Measurements from ENCODE around the gene C19orf12.

C19orf12 gene

DNA sequence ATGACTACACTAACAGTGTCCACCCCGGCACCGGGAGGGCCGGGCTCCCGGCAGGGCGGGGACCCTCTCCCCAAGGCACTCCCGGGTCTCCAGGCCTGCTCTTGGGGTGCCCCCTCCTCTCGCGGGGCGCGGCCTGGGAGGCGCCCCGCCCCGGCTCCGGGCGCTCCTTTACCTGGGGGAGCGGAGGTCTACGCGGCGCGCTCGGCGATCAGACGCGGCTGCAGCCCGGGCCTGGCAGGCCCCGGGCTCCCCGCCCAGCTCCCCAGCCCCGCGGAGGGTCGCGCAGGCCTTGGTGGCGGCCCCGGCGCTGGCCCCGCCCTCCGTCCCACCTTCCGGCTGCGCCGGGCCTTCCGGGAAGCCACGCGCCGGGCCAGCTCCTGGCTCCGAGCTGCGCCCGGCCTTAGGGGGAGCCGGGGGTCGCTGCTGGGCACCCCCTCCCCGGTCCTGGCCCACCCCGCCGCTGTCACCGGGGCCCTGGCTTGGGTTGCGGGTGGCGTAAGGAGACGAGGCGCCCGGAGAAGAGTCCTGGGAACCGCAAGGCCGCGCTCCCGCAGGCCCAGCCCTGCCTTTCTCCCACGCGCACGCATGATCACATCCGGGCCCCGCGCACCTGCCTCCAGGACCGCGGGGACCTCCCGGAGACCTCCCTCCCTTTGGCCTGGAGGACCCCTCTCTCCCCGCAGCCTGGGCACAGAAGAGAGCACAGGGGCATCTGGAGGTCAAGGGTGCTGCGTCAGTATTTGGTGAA is at the start of gene C19orf12:
Gene C19orf12 (minus strand): TSS at position 309 of the 748 bp plus-strand sequence. CDS start 6,848 bp downstream, outside the sequence.
- peak; percentile 54 to 55 for DNase-seq (ENCODE audit: low read depth in 1 of 2, low spot score in 1 of 2)

DNA sequence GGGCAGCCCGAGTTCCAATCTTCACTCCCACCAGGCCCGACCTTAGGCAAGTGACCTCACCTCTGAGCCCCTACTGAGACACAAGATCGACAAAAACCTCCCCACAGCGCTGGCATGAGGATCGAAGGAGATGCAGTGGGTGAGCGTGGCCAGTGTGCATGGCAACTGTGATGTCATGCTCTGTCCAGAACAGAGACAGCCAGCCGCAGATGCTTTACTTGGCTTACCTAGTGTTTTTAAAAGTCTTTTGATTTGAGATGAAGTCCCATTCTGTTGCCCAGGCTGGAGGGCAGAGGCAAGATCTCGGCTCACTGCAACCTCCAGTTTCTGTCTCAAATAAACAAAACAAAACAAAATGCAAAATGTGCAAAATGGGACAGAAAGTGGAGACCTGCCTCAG is 49.3 kb upstream of the C19orf12 start:
- DNase-seq (ENCODE audit: low read depth in 1 of 2, low spot score in 1 of 2), result no peak

DNA sequence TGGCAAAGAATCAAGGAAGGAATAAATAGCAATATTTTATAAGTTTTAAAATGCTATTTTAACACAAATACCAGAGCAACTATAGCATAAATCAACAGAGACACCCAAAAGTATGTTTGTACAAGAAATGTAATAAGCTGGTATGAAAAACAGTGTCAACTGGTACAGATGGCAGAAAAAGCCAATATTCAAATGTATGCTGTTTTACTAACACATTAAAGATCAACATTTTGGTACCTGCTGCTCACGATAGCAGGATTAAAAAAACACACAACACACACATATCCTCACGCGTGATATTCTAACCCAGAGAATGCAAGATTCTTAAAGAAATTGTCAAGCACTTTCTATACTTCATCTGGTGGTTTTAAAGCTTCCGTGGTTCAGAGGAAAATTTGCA is 48.1 kb upstream of the C19orf12 start:
- no peak for DNase-seq (ENCODE audit: low read depth in 1 of 2, low spot score in 1 of 2)

DNA sequence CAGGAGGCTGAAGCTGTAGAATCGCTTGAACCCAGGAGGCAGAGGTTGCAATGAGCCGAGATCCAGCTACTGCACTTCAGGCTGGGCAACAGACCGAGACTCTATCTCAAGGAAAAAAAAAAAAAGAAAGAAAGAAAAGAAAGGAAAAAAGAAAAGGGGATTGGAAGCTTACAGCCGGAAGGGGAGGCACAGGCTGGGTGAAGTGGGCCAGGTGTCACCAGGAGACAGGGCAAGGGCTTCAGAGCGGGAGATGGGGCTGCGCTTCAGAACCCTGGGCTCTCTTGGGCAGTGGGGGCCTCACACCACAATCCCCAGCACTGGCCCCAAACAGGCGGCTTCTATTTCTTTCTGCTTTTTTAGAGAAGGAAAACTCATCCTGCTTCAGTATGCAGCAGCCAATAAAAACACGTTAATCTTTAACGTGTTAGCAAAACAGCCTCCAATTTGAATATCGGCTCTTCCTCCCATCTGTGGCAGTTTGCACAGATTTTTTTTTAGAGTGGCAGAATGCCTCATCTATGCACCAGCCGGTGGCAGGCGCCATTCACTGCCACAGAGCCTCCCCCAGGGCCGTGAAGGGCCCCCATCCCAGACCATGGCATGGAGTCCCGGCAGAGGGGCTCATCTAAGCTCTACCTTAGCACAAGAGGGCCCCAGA is 46.6 kb upstream of the C19orf12 start:
- no peak for DNase-seq (ENCODE audit: low read depth in 1 of 2, low spot score in 1 of 2)

DNA sequence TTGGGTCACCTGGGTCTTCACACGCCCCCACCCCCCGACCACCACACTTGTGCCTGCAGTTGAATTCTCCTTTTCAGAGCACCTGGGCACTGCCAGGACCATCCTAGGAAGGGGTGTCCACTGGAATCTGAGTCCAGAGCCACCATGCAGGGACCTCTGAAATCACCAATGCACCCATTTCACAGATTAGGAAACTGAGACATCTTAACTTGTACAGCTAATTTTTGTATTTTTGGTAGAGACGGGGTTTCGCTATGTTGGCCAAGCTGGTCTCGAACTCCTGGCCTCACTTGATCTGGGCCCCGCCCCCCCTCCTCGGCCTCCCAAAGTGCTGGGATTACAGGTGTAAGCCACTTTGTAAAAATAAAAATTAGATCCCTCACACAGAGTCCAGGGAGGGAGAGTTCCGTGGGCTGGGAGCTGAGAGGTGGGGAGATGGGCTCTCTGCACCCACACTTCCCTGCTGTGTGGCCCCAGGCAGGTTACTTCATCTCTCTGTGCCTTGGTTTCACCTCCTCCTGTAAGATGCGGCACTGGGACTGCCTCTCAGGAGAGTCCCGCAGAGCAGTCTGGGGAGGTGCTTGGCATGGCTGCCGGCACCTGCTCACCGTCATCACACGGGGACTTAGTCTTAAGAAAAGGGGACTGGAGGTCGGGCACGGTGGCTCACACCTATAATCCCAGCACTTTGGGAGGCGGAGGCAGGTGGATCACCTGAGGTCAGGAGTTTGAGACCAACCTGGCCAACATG is 45.9 kb upstream of the C19orf12 start:
- DNase-seq (ENCODE audit: low read depth in 1 of 2, low spot score in 1 of 2), result no peak

DNA sequence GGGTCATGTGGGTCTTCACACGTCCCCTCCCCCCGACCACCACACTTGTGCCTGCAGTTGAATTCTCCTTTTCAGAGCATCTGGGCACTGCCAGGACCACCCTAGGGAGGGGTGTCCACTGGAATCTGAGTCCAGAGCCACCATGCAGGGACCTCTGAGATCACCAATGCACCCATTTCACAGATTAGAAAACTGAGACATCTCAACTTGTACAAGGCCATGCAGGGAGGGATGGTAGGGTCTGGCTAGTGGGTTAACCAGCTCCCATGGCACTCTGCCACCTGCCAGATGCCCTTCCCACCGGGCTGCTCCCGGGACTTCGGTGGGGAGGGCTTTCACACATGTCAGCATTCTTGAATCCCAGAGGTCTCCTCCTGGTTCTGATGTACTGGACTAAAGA is 44.3 kb upstream of the C19orf12 start:
- no peak for DNase-seq (ENCODE audit: low read depth in 1 of 2, low spot score in 1 of 2)

DNA sequence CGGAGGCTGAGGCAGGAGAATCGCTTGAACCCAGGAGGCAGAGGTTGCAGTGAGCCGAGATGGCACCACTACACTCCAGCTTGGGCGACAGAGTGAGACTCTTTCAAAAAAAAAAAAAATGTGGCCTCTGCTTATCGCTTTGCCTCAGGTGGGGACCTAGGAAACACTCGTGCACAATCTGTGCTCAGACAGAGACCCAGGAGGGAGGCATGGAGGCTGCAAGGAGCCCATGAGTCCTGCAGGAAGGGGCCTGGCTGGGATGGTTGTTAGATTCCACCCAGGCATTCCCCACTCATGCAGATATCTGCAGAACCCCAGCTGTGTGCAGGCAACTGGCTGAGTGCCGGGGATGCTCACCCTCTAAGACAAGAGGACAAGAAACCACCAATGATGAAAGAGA is 43.8 kb upstream of the C19orf12 start:
- no peak for DNase-seq (ENCODE audit: low read depth in 1 of 2, low spot score in 1 of 2)

DNA sequence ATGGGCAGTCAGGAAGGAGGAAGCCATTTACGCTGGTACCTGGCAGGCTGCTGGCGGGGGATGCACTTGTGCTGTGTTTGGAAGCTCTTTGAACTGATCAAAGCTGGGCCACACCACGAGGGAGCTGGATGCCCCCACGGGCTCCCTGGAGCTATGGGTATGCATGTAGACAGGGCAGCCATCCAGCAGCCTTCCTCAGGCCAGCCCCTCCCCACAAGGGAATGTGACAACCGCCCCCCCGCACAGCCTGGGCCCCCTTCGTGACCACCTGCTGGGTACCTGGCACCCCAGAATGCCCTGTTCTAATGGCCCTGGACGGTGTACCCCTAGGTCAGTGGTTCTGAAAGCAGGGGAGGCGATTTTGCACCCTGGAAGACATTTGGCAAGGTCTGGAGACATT is 42.5 kb upstream of the C19orf12 start:
- DNase-seq (ENCODE audit: low read depth in 1 of 2, low spot score in 1 of 2), result no peak

DNA sequence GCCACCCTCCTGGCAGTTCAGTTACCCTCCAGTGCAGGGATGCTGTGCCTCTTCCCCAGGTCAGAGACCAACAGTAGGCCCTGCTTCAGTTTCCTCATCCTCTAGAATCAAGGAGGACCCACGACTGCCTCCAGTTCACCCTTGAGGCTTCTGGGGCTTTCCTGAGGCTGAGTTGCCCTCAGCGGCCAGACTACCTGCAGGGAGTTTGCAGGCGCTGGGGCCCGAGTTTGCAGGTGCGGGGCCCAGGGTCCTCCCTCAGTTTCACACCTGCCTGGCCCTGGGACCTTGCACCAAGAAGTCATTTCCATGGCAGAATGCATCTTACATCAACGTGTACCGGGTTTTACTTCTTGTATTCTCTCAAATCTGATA is 38.9 kb upstream of the C19orf12 start:
- no peak for DNase-seq (ENCODE audit: low read depth in 1 of 2, low spot score in 1 of 2)

DNA sequence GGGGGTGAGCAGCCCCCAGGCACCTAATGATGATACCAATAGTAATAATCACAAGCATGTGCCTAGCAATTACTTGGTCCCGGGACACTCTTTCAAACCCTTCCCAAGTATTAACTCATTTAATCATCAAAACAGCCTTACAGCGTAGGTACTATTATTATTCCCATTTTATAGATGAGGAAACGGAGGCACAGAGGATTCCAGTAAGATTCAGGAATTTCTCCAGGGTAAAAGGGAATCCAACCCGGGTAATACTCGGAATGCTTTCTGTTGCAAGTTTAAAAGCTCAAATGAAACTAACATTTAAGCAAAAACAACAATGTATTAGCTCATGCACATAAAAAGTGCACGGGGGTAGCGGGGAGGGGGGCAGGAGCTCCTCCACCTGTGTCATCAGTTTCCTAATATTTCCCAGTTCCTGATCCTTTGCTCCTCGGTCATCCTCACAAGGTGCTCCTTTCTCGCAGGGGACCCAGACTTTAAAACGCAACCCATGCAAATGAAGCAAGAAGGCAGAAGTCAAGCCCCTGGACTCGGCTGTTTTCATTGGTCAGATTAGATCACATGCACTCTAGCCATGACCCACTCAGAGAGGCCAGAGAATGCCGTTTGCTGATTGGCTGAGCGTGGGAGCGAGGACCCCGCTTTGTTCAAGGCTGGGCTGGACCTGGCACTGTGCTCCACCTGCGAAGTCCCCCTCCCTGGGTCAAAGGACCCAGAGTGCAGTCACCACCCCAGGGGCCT is 38.3 kb upstream of the C19orf12 start:
- DNase-seq (ENCODE audit: low read depth in 1 of 2, low spot score in 1 of 2), result no peak

DNA sequence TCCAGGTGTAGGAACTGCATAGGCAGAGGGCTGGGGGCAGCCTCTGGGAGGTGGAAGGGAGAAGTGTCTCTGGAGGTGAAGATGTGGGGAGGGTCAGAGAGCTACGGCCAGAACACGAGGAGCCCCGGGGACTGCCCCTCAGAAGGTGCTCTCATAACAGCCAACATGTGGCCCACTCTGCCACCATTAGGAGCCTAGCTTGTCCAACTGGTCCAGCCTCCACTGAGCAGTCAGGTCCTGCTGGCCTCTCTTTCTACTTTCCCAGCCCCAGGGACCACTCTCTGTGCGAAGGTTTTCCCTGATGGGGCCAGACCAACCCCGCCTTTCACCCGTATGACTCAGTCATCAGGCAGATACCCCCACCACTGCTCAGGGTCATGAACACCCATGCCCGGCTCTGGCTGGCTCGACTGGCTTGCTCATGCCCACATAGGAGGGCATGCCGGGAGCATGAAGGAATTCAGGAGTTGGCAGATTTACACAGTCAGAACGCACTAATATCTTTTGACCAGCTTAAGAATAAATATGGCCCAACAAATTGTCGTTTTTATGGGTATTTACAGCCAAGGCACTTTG is 37.5 kb upstream of the C19orf12 start:
- DNase-seq (ENCODE audit: low read depth in 1 of 2, low spot score in 1 of 2), result no peak

DNA sequence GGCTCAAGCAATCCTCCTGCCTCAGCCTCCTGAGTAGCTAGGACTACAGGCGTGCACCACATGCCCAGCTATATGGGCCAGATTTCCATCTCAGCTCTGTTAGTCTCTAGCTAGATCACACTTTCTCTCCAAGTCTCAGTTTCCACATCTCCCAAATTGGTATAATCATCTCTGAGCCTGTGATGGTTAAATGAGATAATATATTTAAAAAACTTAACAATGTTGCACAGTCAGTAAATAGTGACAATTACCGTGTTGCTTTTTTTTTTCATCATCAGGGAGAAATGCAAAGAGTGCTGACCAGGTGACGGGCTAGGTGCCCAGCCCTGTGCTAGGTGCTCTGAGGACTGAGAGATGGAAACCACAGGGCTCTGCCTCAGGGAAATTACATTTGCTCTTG is 36.9 kb upstream of the C19orf12 start:
- DNase-seq (ENCODE audit: low read depth in 1 of 2, low spot score in 1 of 2), result no peak

DNA sequence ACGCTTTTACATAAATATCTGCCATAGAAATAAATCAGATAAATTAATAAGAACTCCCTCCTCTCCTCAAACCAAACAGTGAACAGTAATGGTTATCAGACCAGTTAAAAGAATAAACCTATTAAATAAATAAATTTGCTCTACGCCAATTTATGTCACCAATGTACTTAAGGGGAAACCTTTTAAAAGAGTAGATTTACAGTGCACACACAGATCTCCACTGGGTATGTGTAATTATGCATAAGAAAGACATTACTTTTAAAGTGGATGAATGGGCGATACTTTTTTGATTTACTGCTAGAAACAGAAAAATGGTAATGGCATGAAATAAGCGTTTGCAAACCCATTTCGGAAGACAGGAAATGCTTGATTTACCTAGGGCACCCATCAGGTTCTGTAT is 34.9 kb upstream of the C19orf12 start:
- DNase-seq (ENCODE audit: low read depth in 1 of 2, low spot score in 1 of 2), result no peak

DNA sequence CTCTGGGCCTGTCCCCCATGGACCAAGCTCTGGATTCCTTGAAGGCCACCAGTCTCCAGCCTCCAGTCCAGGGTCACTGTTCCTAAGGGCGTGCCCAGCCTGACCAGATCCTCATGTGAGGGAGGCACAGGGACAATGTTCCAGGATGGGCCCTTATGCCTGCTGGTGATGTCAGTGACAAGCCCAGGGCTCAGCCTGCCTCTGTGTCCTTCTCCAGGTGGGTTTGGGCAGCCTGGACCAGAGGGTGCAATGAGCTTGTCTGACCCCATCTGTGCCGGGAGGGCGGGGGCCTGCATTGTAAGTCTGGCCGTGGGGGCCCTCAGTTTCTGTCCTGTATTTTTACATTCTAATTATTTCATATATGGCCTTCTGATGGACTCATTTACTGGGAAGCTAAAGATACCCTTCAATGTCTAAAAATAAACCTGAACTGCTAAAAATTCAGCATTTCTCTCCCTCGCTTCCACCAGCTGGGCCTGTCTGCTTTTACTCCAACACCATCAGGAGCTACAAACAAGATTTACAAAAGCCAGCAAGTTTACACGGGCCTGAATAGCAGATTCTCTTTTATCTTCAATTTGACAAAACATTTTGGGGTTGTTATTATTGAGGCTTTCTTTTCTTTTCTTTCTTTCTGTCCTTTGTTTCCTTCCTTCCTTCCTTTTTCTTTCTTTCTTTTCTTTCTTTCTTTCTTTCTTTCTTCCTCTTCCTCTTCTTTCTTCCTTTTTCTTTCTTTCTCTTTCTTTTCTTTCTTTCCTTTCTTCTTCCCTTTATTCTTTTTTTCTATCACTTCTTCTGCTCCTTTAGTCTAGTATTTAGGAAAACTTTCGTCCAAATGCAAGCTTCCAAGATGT is 34.2 kb upstream of the C19orf12 start:
- DNase-seq (ENCODE audit: low read depth in 1 of 2, low spot score in 1 of 2), result no peak

DNA sequence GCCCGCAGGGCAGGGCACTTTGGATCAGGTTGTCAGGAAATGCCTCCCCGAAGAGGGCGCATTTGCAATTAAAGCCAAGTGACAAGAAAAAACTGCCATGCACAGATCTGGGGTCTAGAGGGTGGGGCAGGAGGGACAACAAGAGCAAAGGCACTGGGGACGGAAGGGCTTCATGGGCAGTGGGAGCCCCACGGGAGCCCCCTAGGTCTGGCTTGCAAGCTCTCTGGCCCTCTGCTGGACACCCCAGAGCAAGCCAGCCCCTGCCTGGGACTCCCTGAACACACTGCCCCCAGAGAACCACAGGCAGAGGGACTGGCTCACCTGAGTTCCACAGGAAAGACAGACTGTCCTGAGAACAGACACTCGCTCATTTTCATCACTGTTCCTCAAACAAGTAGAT is 30.2 kb upstream of the C19orf12 start:
- DNase-seq (ENCODE audit: low read depth in 1 of 2, low spot score in 1 of 2), result no peak

DNA sequence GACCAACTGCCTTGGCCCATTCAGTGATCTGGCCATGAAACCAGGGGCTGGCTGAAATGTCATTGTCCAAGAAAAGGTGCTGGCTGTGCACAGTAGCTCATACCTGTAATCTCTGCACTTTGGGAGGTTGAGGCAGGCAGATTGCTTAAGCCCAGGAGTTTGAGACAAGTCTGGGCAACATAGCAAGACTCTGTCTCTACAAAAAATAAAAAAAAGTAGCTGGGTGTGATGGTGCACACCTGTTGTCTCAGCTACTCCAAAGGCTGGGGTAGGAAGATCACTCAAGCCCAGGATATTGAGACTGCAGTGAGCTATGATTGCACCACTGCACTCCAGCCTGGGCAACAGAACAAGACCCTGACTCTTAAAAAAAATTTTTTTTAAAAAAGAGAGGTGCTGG is 28.6 kb upstream of the C19orf12 start:
- DNase-seq (ENCODE audit: low read depth in 1 of 2, low spot score in 1 of 2), result no peak

DNA sequence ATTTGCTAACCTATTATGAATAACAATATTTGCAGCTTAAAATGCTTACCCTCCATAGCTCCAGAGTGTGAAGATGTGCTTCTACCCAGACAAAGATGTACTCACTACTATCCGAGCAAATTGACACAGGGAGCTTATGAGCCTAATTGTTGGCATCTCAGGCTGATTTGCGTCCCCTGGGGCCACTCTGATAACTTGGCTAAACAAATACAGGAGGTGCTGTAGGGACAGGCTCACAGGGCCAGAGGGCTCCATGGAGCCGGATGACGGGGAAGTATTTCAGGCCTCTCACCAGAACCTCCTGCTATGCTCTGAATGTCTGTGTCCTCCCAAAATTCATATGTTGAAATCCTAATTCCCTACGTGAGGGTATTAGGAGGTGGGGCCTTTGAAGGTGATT is 26.7 kb upstream of the C19orf12 start:
- DNase-seq (ENCODE audit: low read depth in 1 of 2, low spot score in 1 of 2), result no peak

DNA sequence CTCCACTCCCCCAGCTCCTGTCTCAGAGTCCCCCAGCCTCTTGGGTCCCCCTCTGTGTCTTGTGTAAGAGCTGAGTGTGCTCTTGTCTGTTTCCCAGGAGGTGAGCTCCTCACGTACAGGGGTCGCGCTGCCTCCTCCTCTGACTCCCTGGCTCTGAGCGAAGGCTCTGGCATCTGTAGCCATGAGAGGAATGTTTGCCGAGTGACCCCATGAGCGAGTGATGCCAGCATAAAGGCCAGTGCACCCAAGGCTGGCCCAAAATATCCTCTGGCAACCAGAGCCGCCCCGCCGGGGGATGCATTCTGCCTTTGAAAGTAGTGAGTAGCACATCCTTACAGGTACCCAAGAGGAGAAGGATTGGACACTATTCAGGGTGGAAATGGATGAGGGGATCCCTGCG is 26.2 kb upstream of the C19orf12 start:
- no peak for DNase-seq (ENCODE audit: low read depth in 1 of 2, low spot score in 1 of 2)

DNA sequence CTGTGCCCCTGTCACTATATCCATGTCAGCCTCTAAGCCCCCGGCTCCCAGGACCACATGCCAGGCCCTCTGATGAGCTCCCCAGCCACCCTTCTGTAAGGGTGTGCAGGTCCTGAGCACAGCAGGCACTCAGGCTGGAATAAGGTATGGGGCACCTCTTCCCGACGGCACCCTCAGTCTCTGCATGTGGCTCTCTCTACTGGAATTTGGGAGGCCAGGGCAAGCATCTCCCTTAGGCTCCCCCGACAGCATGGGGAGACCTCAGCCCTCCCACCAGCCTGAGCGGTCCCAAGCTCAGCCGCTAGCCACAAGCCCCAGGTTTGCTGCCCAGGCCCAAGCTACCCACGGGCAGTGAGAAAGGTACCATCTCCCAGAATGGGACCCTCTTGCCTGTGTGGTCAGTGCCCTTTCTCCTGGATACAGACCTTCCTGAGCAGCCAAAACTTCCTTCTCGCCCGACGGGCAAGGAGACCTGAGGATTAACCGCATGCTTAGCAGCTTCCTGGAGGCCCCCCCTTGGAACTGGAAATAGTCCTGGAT is 22.5 kb upstream of the C19orf12 start:
- no peak for DNase-seq (ENCODE audit: low read depth in 1 of 2, low spot score in 1 of 2)

DNA sequence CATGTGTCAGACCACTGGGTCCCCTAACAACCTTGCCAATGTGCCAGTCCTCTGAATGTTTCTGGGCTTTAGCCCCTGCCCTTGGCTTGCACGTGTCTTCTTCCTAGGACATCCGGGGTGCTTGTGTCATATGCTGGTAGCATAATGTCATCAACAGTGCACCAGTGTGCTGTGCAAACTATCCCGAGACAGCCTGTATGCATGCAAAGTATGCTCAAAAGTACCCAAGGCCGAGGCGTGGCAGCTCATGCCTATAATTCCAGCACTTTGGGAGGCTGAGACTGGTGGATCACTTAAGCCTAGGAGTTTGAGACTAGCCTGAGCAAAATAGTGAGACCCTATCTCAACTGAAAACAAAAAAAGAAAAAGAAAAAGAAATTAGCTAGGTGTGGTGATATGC is 20.8 kb upstream of the C19orf12 start:
- no peak for DNase-seq (ENCODE audit: low read depth in 1 of 2, low spot score in 1 of 2)

Measured in activated CD4-positive, alpha-beta T cell treated with anti-CD3 and anti-CD28 coated beads, Interleukin-2, amount 50 U/mL, for 24 hours (primary cell).